Lower lobe of right lung (tissue), 2 donors: Measurements from ENCODE around the gene MDGA2. TPM values are rescaled to one million over a fixed set of nuclear protein-coding genes. Genes with fewer than 3 reads are reported as not detected.

Experiments used
- ATAC-seq, 2 donors: fragments of 200-7000 bp; cut with Tn5 transposase; one replicate each; pipeline ENCODE4 v1.9.1; 2020 to 2022; ENCODE audit warnings: mild to moderate bottlenecking in 2 of 2, moderate library complexity in 2 of 2
- DNase-seq: peaks from one replicate; pipeline ENCODE4 v3.0.0-alpha.2; 2020
- H3K27ac ChIP-seq: fragments of 200-600 bp; one replicate; pipeline ENCODE4 v1.8.0; 2022
- H3K27me3 ChIP-seq: fragments of 200-600 bp; one replicate; pipeline ENCODE4 v1.8.0; 2022; ENCODE audit warnings: low read depth
- H3K36me3 ChIP-seq: fragments of 200-600 bp; one replicate; pipeline ENCODE4 v1.8.0; 2022; ENCODE audit warnings: mild to moderate bottlenecking
- H3K4me1 ChIP-seq: fragments of 200-600 bp; one replicate; pipeline ENCODE4 v1.8.0; 2022
- H3K4me3 ChIP-seq: fragments of 200-600 bp; one replicate; pipeline ENCODE4 v1.8.0; 2022; ENCODE audit warnings: mild to moderate bottlenecking
- H3K9me3 ChIP-seq: fragments of 200-600 bp; one replicate; pipeline ENCODE4 v1.8.0; 2022
- intact Hi-C: fragments of 100-400 bp; cut with DNase I; formaldehyde crosslinking; loops from one replicate; pipeline ENCODE4 v1.11.0; 2022
- total RNA-seq: library from RNA; stranded (reverse); fragmentation: NEBNext Ultra II Directional; extraction: Animal tissue kit (Norgen Biotek cat#: 25700); gene quantifications from one replicate; pipeline ENCODE4 v1.2.1, GENCODE V29; 2021
- TF ChIP-seq, protein P1 (sequence below): fragments of 200-600 bp; IDR thresholded peaks from one replicate; pipeline ENCODE4 v1.8.0; 2022; ENCODE audit warnings: antibody characterized with exemption, mild to moderate bottlenecking
- donor health status: DM: no; HTN: yes; CAD: no; lungs with severe emphysema.

The MDGA2 gene
- total RNA-seq, 1 donor from 2014 or later, result 0.24 TPM

DNA sequence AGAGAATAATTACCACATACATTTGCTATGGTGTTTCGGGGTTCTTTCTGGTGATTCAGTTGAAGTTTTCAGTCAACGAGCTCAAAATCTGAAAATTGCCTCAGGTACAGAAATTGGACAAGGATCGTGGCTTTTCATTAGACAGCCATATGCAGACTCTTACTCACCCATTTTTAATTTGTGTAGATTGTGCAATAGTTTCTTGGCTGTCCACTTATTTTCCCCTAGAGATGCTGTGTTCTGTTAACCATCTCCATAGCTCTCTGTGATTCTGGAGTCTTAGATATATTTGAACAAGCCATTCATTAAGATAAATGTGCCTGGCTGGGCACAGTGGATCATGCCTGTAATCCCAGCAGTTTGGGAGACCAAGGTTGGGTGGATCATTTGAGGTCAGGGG lies 526.7 kb downstream of the MDGA2 start:
- no peaks in the 10 kb centered on the region for H3K9me3 ChIP-seq
- intact Hi-C loops, result no loop called here
- no peak overlapping the region for H3K4me3 ChIP-seq
- DNase-seq (no peak), ATAC-seq (no peak)
- H3K27ac ChIP-seq, result no peak overlapping the region
- TF ChIP-seq, protein P1, sequence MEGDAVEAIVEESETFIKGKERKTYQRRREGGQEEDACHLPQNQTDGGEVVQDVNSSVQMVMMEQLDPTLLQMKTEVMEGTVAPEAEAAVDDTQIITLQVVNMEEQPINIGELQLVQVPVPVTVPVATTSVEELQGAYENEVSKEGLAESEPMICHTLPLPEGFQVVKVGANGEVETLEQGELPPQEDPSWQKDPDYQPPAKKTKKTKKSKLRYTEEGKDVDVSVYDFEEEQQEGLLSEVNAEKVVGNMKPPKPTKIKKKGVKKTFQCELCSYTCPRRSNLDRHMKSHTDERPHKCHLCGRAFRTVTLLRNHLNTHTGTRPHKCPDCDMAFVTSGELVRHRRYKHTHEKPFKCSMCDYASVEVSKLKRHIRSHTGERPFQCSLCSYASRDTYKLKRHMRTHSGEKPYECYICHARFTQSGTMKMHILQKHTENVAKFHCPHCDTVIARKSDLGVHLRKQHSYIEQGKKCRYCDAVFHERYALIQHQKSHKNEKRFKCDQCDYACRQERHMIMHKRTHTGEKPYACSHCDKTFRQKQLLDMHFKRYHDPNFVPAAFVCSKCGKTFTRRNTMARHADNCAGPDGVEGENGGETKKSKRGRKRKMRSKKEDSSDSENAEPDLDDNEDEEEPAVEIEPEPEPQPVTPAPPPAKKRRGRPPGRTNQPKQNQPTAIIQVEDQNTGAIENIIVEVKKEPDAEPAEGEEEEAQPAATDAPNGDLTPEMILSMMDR, result no peak
- no peaks in the 10 kb centered on the region for H3K36me3 ChIP-seq
- H3K4me1 ChIP-seq, result no peaks in the 10 kb centered on the region
- H3K27me3 ChIP-seq, result no peaks in the 10 kb centered on the region

DNA sequence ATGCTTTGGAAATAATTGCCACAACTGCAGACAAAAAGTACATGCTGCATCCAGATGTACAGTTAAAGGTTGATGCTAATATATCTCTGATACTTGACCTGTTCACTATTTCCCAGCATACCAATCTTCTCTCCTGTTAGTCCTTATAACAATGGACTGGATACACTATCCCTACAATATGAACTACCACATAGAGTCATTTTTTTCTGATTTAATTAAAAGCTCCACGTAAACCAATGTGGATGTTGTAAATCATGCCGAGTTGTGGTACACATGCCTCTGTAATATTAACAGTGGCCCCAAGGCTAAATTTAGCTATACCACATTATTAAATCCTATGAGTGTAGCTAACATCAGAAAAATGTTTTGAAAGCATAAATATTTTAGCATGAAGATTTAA lies 554.8 kb downstream of the MDGA2 start:
- no peaks in the 10 kb centered on the region for H3K9me3 ChIP-seq
- no peaks in the 10 kb centered on the region for H3K36me3 ChIP-seq
- TF ChIP-seq, protein P1, result no peak
- DNase-seq (no peak), ATAC-seq (no peak)
- no peaks in the 10 kb centered on the region for H3K27me3 ChIP-seq
- H3K4me3 ChIP-seq, result no peak overlapping the region
- H3K27ac ChIP-seq, result no peak overlapping the region
- intact Hi-C loops, result no loop called here
- no peaks in the 10 kb centered on the region for H3K4me1 ChIP-seq

DNA sequence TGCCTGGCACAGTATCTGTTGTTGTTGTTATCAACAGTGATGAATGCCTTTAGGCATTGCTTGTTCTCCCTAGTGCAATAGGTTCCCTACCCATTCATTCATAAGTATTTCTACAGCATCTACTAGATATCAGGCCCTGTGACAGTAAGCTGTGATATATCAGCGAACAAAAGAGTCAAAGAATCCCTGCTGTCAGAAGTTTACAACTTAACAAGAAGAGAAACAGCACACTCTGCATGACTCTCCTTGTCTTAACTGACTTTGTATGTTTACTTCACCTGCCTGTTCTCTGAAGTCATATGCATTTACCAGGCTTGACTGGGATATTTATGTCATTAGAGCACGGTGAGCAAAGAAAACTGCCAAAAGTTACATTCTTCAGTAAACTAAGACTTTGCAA lies 571.6 kb downstream of the MDGA2 start:
- Histone ChIP-seq H3K9me3 (no peaks in the 10 kb centered on the region), H3K4me3 (no peak overlapping the region), H3K4me1 (no peaks in the 10 kb centered on the region), H3K27me3 (no peaks in the 10 kb centered on the region), H3K36me3 (no peaks in the 10 kb centered on the region), H3K27ac (no peak overlapping the region)
- no peak for ATAC-seq
- TF ChIP-seq, protein P1, result no peak
- no peak for DNase-seq
- intact Hi-C loops, result no loop called here

DNA sequence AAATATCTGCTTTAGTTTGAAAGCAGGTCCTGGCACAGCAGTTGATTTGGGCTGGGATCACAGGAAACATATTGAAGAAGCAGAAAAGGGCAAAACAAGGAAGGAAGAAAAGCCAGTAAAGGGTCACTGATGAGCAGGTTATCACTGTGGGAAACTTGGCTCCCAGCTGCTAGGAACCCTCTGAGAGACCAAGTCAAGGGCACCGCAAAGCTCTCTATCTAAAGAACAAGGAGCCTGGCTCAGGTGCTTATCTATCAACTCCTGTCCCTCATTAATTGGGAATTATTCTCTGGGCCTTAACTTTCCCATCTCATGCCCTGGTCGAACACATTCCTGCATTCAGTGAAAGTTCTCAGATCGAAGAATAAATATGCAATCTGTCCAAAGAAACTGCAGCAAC lies 572.9 kb downstream of the MDGA2 start:
- Histone ChIP-seq H3K27ac (no peak overlapping the region), H3K36me3 (no peaks in the 10 kb centered on the region), H3K9me3 (no peaks in the 10 kb centered on the region), H3K4me3 (no peak overlapping the region), H3K27me3 (no peaks in the 10 kb centered on the region), H3K4me1 (no peaks in the 10 kb centered on the region)
- TF ChIP-seq, protein P1, result no peak
- DNase-seq, result no peak
- no peak for ATAC-seq
- intact Hi-C loops, result no loop called here

DNA sequence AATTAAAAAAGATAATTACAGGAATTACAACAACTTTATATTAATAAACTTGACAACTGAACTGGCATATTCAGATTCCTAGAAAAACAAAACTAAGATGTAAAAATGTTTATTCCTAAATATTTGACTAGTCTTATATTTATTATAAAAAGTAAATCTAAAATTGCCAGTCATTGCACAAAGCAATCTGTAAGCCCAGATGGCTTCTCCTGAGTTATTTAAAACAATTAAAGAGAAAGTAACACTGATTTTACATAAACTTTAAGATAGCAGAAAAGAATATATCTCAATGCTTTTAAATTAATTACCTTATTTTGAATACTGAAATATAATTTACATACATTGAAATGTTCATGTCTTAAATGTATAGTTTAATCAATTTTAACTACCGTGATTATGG lies 589.7 kb downstream of the MDGA2 start:
- H3K36me3 ChIP-seq, result no peaks in the 10 kb centered on the region
- intact Hi-C loops, result no loop called here
- H3K27ac ChIP-seq, result no peak overlapping the region
- ATAC-seq (no peak), DNase-seq (no peak)
- no peaks in the 10 kb centered on the region for H3K27me3 ChIP-seq
- H3K4me1 ChIP-seq, result no peaks in the 10 kb centered on the region
- H3K4me3 ChIP-seq, result no peak overlapping the region
- TF ChIP-seq, protein P1, result no peak
- H3K9me3 ChIP-seq, result no peaks in the 10 kb centered on the region

DNA sequence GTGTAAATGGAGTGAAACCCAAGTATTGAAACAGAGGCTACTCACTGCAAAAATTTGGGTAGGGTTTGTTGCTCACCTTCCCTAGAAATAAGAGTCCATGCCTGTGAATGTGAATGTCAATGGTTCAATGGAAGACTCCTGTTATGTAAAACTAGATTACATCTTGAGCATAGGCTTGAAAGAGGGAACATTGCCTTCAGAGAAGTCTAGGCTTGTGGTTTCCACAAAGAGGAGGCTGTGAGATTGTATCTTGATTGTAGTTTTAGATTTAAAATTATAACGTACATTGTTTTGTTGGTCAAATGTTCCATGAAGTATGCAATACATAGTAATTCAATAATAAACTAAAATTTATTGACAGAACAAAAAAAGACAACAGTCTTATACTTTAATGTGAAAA lies 610.1 kb downstream of the MDGA2 start:
- no peak overlapping the region for H3K27ac ChIP-seq
- ATAC-seq (no peak), DNase-seq (no peak)
- H3K9me3 ChIP-seq, result no peaks in the 10 kb centered on the region
- H3K27me3 ChIP-seq, result no peaks in the 10 kb centered on the region
- no peak overlapping the region for H3K4me3 ChIP-seq
- intact Hi-C loops, result no loop called here
- TF ChIP-seq, protein P1, result no peak
- H3K36me3 ChIP-seq, result no peaks in the 10 kb centered on the region
- no peaks in the 10 kb centered on the region for H3K4me1 ChIP-seq
